Lower leg skin (tissue), 4 donors: ENCODE results near the gene MCM5. TPM values are rescaled to one million over a fixed set of nuclear protein-coding genes. Genes with fewer than 3 reads are reported as not detected.

Experiments used
- DNase-seq, 2 donors: peaks; one replicate each; pipeline ENCODE4 v3.0.0-alpha.2; 2019; ENCODE audit warnings: low spot score in 2 of 2
- H3K4me3 ChIP-seq: fragments of 200-600 bp; sonication (generic); 2 replicates; pipeline ENCODE4 v1.5.1; 2017; ENCODE audit warnings: mild to moderate bottlenecking, low read depth; ENCODE audit not compliant: poor library complexity, severe bottlenecking
- CTCF ChIP-seq, 3 donors: fragments of 450-650 bp; IDR thresholded peaks; one replicate each; pipeline ENCODE4 v1.5.1; 2016; ENCODE audit warnings: antibody characterized with exemption in 3 of 3, mild to moderate bottlenecking in 3 of 3, moderate library complexity in 2 of 3
- POLR2A ChIP-seq, 2 donors: fragments of 450-650 bp; IDR thresholded peaks; one replicate each; pipeline ENCODE4 v1.6.1; 2016 to 2017; ENCODE audit warnings: antibody characterized with exemption in 2 of 2, mild to moderate bottlenecking in 1 of 2, moderate library complexity in 1 of 2
- WGBS, 2 donors: methylation state at CpG; one replicate each; pipeline ENCODE4 v1.1.5; 2018; 5-methylcytosine and 5-hydroxymethylcytosine counted together
- intact Hi-C: fragments of 100-400 bp; cut with DNase I; formaldehyde crosslinking; loops from one replicate; pipeline ENCODE4 v1.15.0; 2023; ENCODE audit warnings: low total_unique reads
- total RNA-seq, 4 donors: library from RNA; depleted of rRNA; stranded (reverse); fragments of >200 nt; gene quantifications; one replicate each; pipeline ENCODE4 v1.1.0, GENCODE V29; 2016

Gene MCM5
- total RNA-seq, 4 donors from 2014 or later, result 10.1 to 44.3 (median 20.8) TPM

GRCh38 chr22:35445933-35446332, 46.0 kb downstream of the MCM5 start:
- DNase-seq, result no peak
- no peak overlapping the region for H3K4me3 ChIP-seq
- no peak for TF ChIP-seq POLR2A (IDR thresholded peaks at IDR 0.05)
- TF ChIP-seq CTCF (IDR thresholded peaks at IDR 0.05), result no peak
- intact Hi-C loops, result no loop called here
- WGBS, 2 donors, result 68 to 86% methylated on average over 4 of the region's 4 CpGs

GRCh38 chr22:35446365-35446764, 46.4 kb downstream of the MCM5 start:
- no peak overlapping the region for H3K4me3 ChIP-seq
- TF ChIP-seq CTCF (IDR thresholded peaks at IDR 0.05), result no peak
- DNase-seq, result no peak
- intact Hi-C loops, result no loop called here
- 76 to 91% methylated on average over 13 of the region's 13 CpGs for WGBS, 2 donors

- TF ChIP-seq POLR2A (IDR thresholded peaks at IDR 0.05) (no peak), CTCF (IDR thresholded peaks at IDR 0.05) (no peak)
- no peak overlapping the region for H3K4me3 ChIP-seq
- no peak for DNase-seq
- intact Hi-C loops, result no loop called here
- 94 to 96% methylated on average over 8 of the region's 8 CpGs for WGBS, 2 donors
These were observed 48.6 kb downstream of the MCM5 start for GRCh38 chr22:35448523-35448922.

GRCh38 chr22:35449829-35450689, 50.1 kb downstream of the MCM5 start:
- 91 to 92% methylated on average over 17 of the region's 17 CpGs for WGBS, 2 donors
- no peak for DNase-seq
- TF ChIP-seq POLR2A (IDR thresholded peaks at IDR 0.05), result no peak
- TF ChIP-seq CTCF (IDR thresholded peaks at IDR 0.05), result no peak
- intact Hi-C loops, result no loop called here
- no peak overlapping the region for H3K4me3 ChIP-seq

- 85 to 88% methylated on average over 18 of the region's 18 CpGs for WGBS, 2 donors
- intact Hi-C loops, result no loop called here
- no peak overlapping the region for H3K4me3 ChIP-seq
- TF ChIP-seq CTCF (IDR thresholded peaks at IDR 0.05) (no peak), POLR2A (IDR thresholded peaks at IDR 0.05) (no peak)
- no peak for DNase-seq
These were observed 51.1 kb downstream of the MCM5 start for GRCh38 chr22:35450824-35451569.
